A673 (cell line): ENCODE data around the gene SENP2. TPM values are rescaled to one million over a fixed set of nuclear protein-coding genes. Genes with fewer than 3 reads are reported as not detected.

Experiments
- BruUV-seq: library from RNA; stranded (reverse); fragments of 400-500 nt; replicated peaks from 2 replicates; lab custom pipeline; 2021; lab: Mats Ljungman, UMichigan
- CTCF ChIA-PET: fragments of 300-600 bp; sonication (Branson Sonifier 250); formaldehyde crosslinking; loops from one replicate; lab custom pipeline; 2022; ENCODE audit warnings: antibody characterized with exemption; lab: Charles Lee
- POLR2A ChIA-PET: fragments of 300-600 bp; sonication (Branson Sonifier 250); formaldehyde crosslinking; loops from one replicate; lab custom pipeline; 2022; ENCODE audit warnings: antibody characterized with exemption; ENCODE audit not compliant: low non-redundant PET; lab: Charles Lee
- DNase-seq: peaks from one replicate; pipeline ENCODE4 v3.0.0-alpha.2; 2015; ENCODE audit warnings: low spot score
- H3K27ac ChIP-seq: fragments of 200-600 bp; sonication (generic); 2 replicates; pipeline ENCODE4 v1.5.1; 2016; ENCODE audit warnings: mixed run types, low read depth, mild to moderate bottlenecking, mixed read lengths, antibody characterized with exemption, low read length; ENCODE audit not compliant: poor library complexity, severe bottlenecking
- H3K27me3 ChIP-seq: fragments of 200-600 bp; sonication (generic); replicated peaks from 2 replicates; pipeline ENCODE4 v1.6.1; 2017; ENCODE audit warnings: mixed run types, low read depth, mild to moderate bottlenecking, mixed read lengths, antibody characterized with exemption, low read length; ENCODE audit not compliant: insufficient read depth, poor library complexity
- H3K36me3 ChIP-seq: fragments of 200-600 bp; sonication (generic); 2 replicates; pipeline ENCODE4 v1.6.1; 2016; ENCODE audit warnings: mixed run types, mild to moderate bottlenecking, mixed read lengths, antibody characterized with exemption, low read length; ENCODE audit not compliant: insufficient read depth, poor library complexity, severe bottlenecking
- H3K4me1 ChIP-seq: fragments of 200-600 bp; sonication (generic); 2 replicates; pipeline ENCODE4 v1.6.1; 2017; ENCODE audit warnings: mixed run types, mild to moderate bottlenecking, mixed read lengths, antibody characterized with exemption, low read length; ENCODE audit not compliant: insufficient read depth, poor library complexity, severe bottlenecking
- H3K4me3 ChIP-seq: fragments of 200-600 bp; sonication (generic); 2 replicates; pipeline ENCODE4 v1.5.1; 2016; ENCODE audit warnings: low read depth, mixed run types, mild to moderate bottlenecking, mixed read lengths, low read length; ENCODE audit not compliant: poor library complexity, severe bottlenecking
- H3K9me3 ChIP-seq: fragments of 200-600 bp; sonication (generic); 2 replicates; pipeline ENCODE4 v1.6.1; 2016; ENCODE audit warnings: mixed run types, low read depth, mild to moderate bottlenecking, mixed read lengths, antibody characterized with exemption, low read length; ENCODE audit not compliant: poor library complexity, severe bottlenecking
- EZH2 ChIP-seq: fragments of 200-600 bp; sonication (generic); IDR thresholded peaks from 2 replicates; pipeline ENCODE4 v1.6.1; 2017; ENCODE audit warnings: borderline replicate concordance, low read depth, mild to moderate bottlenecking, mixed read lengths, antibody characterized with exemption, low read length; ENCODE audit not compliant: poor library complexity, severe bottlenecking
- intact Hi-C: fragments of 100-400 bp; cut with micrococcal nuclease; formaldehyde crosslinking; loops from one replicate; pipeline ENCODE4 v1.10.0; 2022; ENCODE audit not compliant: unreplicated experiment
- total RNA-seq: library from RNA; stranded (reverse); gene quantifications from 2 replicates; pipeline ENCODE4 v1.2.3, GENCODE V29; 2021
- TF ChIP-seq, protein P1 (sequence below): fragments of 300-800, 200-600 bp; sonication (generic); conservative IDR thresholded peaks from 2 replicates; pipeline ENCODE4 v1.5.1; 2017; ENCODE audit warnings: low read depth, mild to moderate bottlenecking, antibody characterized with exemption, low read length, moderate library complexity, mixed read lengths

SENP2 gene
- total RNA-seq, 1 experiment from 2014 or later: 43.4 TPM

DNA sequence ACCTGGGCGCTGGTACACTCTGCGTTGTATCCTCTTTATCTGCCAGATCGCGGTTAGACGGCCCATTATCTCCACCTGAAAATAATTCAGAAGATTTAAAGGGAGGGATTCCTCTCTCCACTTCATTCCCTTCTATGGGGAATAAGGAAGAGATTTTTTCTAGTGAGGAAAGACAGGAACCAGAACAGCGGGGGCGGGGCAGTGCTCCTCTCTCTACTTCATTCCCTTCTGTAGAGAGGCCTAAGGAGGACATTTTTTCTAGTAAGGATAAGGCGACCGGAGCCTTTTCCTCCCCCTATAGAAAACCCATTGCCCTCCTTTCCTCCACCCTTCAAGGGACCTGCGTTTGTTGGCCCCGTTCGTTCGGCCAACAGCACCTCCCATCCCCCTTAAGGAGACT lies 25.4 kb upstream of the SENP2 start:
- POLR2A ChIA-PET: no interaction called here

DNA sequence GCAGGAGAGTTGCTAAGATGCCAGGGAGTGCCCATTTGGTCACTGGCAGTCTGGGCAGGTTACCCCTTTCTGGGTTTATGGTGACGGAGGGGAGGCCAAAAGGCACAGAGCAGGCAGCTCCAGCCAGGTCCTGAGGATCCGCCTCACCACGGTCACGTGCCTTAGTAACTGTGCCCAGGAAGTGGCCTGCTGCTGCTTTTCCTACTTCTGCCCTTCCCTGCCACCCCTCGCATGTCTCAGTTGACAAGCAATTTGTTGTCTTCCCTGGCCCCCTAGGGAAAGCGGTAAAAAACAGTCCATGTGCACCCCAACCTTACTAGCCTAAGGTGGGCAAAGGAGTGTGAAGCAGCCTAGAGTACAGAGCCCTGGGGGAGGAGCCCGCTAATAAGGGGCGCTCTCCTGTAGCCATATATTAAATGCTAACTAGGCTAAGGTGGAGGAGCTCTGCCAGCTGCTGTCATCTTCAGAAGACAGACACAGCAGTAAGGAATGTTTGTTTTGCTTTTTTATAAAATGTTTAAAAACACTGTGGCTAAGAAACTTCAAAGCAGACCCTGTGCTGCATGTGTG lies 24.6 kb upstream of the SENP2 start:
- TF ChIP-seq, protein P1, sequence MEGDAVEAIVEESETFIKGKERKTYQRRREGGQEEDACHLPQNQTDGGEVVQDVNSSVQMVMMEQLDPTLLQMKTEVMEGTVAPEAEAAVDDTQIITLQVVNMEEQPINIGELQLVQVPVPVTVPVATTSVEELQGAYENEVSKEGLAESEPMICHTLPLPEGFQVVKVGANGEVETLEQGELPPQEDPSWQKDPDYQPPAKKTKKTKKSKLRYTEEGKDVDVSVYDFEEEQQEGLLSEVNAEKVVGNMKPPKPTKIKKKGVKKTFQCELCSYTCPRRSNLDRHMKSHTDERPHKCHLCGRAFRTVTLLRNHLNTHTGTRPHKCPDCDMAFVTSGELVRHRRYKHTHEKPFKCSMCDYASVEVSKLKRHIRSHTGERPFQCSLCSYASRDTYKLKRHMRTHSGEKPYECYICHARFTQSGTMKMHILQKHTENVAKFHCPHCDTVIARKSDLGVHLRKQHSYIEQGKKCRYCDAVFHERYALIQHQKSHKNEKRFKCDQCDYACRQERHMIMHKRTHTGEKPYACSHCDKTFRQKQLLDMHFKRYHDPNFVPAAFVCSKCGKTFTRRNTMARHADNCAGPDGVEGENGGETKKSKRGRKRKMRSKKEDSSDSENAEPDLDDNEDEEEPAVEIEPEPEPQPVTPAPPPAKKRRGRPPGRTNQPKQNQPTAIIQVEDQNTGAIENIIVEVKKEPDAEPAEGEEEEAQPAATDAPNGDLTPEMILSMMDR: no peak
- no peak for TF ChIP-seq EZH2
- DNase-seq: no peak
- no TSS peak for BruUV-seq
- POLR2A ChIA-PET: no interaction called here
- Histone ChIP-seq H3K4me3 (no peak overlapping the region), H3K9me3 (no peaks in the 10 kb centered on the region), H3K4me1 (no peaks in the 10 kb centered on the region), H3K27ac (no peak overlapping the region), H3K36me3 (no peaks in the 10 kb centered on the region), H3K27me3 (no peaks in the 10 kb centered on the region)
- intact Hi-C loops: no loop called here
- CTCF ChIA-PET: no interaction called here

More for the DNA sequence above, 25.4 kb upstream of the SENP2 start:
- CTCF ChIA-PET: no interaction called here
- H3K27me3 ChIP-seq: no peaks in the 10 kb centered on the region
- no peak for DNase-seq
- H3K27ac ChIP-seq: no peak overlapping the region
- BruUV-seq: no TSS peak
- H3K9me3 ChIP-seq: no peaks in the 10 kb centered on the region
- no peaks in the 10 kb centered on the region for H3K4me1 ChIP-seq
- intact Hi-C loops: no loop called here
- no peak overlapping the region for H3K4me3 ChIP-seq
- no peaks in the 10 kb centered on the region for H3K36me3 ChIP-seq
- TF ChIP-seq EZH2: no peak
- TF ChIP-seq, protein P1: no peak

DNA sequence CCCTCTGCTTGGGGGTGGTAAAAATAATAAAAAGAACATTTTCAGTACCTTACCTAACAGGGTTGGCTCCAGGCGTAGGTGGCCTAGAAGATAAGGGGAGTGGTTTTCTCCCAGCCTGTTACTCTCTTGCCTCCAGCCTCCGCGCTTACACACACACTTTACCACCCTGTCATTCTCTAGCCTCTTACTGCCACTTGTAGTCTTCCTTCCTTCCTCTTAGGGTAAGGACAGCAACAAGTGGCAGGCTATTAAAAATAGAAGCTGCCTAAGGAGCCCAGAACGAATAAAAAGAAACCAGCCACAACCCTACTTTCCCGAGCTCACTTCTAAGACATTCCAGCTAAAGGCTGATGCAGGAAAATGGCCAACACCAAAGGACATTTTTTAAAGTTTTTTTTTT lies 24.1 kb upstream of the SENP2 start:
- POLR2A ChIA-PET: no interaction called here
- CTCF ChIA-PET: no interaction called here

More for the DNA sequence above, 24.1 kb upstream of the SENP2 start:
- no peak for TF ChIP-seq EZH2
- TF ChIP-seq, protein P1: no peak
- BruUV-seq: no TSS peak
- Histone ChIP-seq H3K4me3 (no peak overlapping the region), H3K36me3 (no peaks in the 10 kb centered on the region), H3K9me3 (no peaks in the 10 kb centered on the region), H3K27ac (no peak overlapping the region), H3K27me3 (no peaks in the 10 kb centered on the region), H3K4me1 (no peaks in the 10 kb centered on the region)
- intact Hi-C loops: no loop called here
- no peak for DNase-seq
